SIG-M5 treated with dmso at 0.1 percent for 504 hours (cell line): ENCODE results near the gene GNG3.
"Not testable (repeated sequence)": the region's sequence is repeated elsewhere in the genome, so short reads cannot be mapped to it uniquely, and the experiment has no call there.

Experiments
- DNase-seq: peaks from one replicate; lab custom pipeline; 2025; ENCODE audit not compliant: unreplicated experiment; lab: John Stamatoyannopoulos, UW

Gene GNG3

GRCh38 chr11:62716206-62716605 lies 8.7 kb downstream of the GNG3 start:
- DNase-seq, result no peak

- no peak for DNase-seq
Observed at GRCh38 chr11:62716816-62717215, 9.3 kb downstream of the GNG3 start.

DNA sequence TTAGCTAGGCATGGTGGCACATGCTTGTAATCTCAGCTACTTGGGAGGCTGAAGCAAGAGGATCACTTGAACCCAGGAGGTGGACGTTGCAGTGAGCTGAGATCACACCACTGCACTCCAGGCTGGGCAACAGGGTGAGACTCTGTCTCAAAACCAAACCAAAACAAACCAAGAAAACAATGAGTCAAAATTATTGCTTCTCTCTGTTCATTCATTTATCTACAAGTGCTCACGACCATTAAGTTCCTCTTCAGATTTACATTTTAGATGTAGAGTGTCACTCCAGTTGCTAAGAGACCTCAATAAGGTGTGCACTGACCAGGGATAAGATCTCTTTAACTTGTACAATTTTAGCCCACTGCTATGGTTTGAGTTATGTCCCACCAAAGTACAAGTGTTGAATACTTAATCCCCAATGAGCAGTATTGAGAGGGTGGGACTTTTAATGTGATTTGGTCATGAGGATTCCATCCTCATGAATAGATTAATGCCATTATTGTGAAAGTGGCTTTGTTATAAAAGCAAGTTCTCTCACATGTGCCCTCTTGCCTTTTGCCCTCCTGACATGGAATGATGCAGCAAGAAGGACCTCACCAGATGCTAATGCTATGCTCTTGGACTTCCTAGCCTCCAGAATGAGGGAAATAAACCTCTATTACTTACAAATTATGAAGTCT lies 12.0 kb downstream of the GNG3 start:
- DNase-seq, result no peak

GRCh38 chr11:62721994-62722393 lies 14.5 kb downstream of the GNG3 start:
- DNase-seq, result peak; percentile 46

DNA sequence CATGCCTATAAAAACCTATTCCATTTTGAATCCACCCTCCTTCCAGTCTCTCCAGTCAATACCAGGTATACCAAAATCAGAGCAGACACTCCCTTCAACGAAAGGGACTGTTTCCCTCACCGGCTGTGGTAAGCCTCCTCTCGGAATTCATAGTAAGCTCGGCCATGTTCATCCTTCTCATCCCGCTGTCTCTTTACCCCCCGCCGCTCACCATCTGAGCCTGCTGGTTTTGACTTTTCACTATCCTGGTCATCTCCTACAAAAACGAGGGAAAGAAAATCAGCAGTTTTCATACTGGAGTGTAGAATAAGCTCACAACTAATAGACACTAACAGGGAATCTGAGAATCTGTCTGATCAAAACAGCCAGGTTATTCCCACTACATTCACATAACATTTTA lies 16.7 kb downstream of the GNG3 start:
- DNase-seq, result no peak

DNA sequence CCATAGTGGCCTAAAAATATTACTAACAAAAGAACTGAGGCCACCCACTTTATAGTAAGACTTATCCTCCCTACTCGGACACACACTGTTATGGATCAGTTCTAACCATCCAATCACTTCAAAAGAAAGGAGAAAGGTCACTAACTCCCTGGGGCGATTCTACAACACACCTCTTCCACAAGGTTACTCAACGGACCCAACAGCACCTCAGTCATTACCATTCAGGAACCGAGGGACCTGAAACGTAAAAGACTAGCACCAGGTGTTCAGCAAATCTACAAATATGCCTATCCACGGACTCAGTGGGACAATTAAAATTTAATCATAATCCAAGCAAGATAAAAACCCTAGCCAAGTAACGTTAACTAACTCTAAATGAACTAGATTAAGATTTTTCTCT lies 18.2 kb downstream of the GNG3 start:
- no peak for DNase-seq

DNA sequence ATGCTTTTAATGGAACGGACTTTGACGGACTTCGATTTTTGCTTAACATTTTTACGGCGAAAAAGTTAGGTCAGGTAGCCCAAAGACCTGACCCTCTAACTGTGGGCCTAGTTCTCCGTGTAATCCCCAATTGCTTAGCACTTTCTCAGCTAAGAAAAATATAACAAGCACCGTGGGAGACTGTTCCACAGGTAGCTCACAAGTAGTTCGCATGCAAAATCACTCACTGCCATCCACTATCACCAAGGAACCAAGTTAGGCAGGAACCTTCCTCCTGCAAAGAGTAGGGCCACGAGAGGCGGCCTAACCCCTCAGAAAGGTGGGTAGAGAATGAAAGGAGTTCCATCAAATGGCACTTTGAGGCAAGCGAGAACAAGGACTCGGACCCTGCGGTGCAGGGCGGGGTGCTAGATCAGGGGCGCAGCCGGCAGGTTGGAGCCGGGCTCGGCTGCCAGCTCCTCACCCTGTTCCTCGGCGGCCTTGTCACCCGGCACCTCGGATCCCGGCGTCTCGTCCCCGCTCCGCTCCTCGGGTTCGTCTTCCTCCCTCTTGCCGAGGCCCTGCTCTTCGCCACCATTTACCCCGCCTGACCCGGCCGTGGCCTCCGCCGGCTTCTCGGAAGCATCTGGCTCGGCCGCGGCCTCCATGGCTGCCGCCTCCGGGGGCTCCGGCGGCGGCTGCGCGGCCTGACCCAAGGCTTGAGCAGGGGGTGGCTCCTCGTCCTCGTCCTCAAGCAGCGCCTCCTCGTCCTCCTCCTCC lies 18.9 kb downstream of the GNG3 start:
- DNase-seq, result no peak

- DNase-seq, result no peak
Observed at GRCh38 chr11:62726915-62727164, 19.4 kb downstream of the GNG3 start.

DNA sequence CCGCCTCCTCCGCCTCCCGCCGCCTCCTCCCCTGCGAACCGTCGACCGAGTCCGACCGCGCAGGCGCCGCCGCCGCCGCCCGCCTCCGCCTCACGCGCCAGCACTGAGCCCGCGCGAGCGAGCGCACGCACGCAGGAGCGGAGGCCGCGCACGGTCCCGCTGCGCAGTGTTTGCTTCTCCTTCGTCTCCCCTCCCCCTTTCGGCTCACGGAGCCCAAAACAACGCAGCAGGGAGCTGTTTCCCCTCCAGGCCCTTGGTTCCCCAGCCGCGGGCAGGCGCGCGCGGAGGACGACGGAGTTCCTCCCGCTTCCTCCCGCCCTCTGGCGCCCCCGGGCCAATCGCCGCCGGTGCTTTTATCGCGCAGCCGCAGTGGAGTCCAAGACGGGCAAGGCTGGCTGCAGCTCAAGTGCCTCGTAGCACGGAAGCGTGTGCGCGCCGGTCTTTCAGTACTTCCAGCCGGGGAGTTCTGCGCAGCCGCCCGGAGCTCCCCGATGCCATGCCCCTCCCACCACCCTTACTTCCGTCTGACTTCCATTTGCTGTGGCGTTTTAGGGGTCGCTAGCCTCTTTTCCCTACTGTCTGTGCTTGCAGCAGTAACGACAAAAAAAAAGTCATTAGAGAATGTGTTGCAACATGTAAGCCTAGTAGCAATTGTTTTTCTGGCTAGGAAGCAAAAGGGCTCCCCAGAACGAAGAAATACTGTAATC lies 19.8 kb downstream of the GNG3 start, which contains the start of gene HNRNPUL2:
TSS of gene HNRNPUL2 (minus strand) at position 293 of the 707 bp plus-strand sequence. CDS start 301 bp downstream, outside the sequence.
- peak; percentile 98 for DNase-seq

DNA sequence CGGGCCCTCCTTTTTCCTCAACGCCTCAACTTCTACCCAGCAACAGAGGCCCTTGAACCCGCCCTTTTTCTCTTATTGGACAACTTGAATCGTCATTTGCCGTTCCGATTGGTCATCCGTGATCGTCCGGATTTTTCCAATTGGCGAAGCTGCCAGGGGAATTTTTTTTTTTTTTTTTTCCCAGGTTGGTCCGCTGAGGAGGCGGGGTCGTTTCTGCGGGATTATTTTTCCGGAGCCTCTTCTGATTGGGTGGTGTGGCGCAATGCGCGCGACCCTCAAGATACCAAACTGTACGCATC lies 20.3 kb downstream of the GNG3 start:
- peak; percentile 96 for DNase-seq

GRCh38 chr11:62728171-62728988 lies 20.9 kb downstream of the GNG3 start, which contains the start of gene TTC9C:
Gene TTC9C (plus strand): TSS chr11:62728486. CDS start chr11:62728849, 363 bp downstream.
- peak; percentile 89 for DNase-seq

DNA sequence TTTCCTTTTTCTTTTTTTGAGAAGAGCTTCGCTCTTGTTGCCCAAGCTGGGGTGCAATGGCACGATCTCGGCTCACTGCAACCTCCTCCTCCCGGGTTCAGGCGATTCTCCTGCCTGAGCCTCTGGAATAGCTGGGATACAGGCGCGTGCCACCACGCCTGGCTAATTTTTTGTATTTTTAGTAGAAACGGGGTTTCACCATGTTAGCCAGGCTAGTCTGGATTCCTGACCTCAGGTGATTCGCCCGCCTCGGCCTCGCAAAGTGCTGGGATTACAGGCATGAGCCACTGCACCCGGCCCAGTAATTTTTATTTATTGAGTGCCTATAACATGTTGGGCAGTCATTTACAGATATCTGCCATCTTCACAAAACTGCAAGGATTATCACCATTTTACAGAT lies 22.6 kb downstream of the GNG3 start:
- DNase-seq, result not testable (repeated sequence)

DNA sequence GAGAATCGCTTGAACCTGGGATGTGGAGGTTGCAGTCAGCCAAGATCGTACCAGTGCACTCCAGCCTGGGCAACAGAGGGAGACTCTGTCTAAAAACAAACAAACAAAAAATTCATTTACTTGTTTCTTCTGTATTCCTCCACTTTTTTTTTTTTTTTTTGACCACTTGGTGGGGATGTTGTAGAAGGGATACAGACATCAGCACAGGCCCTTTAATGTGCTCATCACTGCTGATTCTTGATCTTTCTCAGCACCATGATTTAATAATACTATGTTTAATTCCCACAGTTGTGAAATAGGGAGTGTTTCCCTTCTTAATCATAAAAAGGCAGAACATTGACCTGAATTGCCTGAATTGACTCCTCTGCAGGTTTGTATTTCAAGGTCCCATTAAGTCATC lies 25.4 kb downstream of the GNG3 start:
- no peak for DNase-seq

GRCh38 chr11:62737196-62737595 lies 29.7 kb downstream of the GNG3 start:
- no peak for DNase-seq

GRCh38 chr11:62747475-62748160 lies 40.1 kb downstream of the GNG3 start:
- no peak for DNase-seq

DNA sequence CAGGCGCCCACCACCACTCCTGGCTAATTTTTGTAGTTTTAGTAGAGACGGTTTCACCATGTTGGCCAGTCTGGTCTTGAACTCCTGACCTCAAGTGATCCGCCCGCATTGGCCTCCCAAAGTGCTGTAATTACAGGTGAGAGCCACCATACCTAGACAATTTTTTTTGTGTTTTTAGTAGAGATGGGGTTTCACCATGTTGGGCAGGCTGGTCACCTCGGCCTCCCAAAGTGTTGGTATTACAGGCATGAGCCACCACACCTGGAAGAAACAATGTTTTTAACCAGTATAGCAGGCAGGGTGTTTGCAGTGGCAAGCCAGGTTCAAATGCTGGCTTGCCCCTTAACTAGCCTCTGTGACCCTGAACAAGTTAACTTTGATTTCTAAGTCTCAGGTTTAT lies 42.5 kb downstream of the GNG3 start:
- DNase-seq, result not testable (repeated sequence)

DNA sequence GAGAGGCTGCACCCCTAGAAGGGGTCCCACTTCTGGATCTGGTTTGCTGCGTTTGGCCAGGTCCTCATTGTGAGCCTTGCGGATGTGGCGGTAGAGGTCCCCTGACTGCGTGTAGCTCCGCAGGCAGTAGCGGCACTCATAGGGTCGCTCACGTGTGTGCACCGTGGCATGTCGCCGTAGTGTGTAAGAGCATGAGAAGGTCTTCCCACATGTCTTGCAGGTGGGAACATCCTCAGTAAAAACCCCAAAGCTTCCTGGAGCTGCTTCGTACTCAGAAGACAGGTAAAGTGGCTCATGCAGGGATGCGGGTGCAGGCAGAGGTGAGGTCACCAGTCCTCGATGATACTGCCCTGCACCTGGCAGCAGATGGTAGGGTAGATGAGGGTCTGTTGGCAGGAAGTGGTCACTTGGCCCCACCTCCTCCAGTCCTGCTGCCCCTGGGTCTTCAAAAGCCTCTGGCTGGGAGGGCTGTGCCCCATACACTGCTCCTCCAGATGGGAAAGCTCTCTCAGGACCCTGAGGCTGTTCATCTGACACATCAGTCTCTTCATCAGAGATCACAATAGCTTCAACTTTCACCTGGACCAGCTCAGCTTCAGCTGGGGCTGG lies 44.8 kb downstream of the GNG3 start:
- no peak for DNase-seq

DNA sequence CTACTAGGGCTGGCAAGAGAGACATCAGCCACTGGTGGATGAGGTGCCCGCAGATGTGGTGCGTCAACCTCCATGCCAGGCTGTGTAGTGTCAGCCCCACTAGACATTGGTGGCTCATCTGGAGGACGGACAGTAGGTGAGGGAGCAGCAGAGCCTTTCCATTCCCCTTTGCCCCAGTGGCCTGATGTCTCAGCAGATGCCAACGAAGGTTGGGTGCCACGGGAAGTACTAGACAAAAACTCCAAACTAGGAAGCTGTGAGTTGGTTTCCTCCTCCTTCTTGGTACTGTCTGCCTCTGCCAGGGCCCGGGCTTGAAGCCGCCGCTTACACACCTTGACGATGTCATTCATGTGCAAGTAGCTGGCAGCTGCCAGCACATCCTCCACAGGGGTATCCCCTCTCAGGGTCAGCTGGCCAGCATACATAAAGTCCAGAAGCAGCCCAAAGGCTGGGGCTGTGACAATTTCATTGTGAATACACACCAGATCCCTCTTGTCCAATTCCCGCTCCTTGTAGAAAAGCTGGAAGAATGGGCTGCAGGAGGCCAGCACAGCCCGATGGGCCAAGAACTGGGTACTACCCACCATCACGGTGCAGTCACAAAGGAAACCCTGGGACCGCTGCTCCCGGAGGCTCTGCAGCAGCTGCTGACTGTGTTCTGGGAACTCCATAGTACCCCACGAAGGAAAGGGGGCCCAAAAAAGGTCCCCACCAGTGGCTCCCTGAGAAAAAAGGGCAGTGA lies 45.7 kb downstream of the GNG3 start:
- no peak for DNase-seq

DNA sequence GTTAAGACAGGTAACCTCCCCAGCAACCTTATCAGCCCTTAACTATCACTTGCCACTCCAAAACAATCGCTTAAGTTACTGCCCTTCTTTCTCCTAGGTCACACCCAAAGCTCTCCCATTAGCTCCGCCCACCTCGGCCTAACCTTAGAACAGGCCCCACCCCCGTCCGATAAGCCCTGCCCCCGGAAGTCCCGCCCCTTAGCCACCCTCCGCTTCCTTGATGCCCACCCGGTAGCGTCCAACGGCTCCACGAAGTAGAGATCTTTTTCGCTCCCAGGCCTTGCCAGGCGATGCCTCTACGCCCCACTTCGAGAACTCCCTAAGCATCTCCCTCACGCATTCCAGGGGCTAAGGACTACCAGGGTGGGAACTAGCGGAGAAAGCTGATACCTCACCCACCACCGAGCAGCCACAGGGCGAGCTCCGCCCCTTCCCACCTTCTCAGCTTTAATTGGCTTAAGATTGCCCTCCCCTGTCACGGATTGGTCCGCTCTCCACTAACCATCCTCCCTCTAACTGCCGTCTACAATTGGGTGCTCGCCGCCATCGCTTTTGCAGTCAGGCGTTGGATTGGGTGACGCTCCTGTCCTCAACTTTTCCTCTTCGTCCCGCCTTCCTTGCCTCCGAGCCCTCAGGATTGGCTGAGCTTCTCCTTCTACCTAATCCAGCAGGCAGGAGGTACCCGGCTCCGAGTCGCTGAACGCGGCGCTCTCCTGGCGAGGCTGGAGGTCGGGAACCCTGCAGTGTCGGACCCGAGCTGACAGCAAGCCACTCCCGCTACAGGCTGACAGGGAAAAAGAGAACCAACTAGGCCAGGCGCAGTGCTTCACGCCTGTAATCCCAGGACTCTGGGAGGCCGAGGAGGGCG lies 46.5 kb downstream of the GNG3 start, which contains the start of gene ZBTB3:
TSS of gene ZBTB3 (minus strand) at position 425 of the 868 bp plus-strand sequence. CDS start 496 bp downstream, outside the sequence.
- DNase-seq, result peak; percentile 100
